Frontal cortex (tissue), 4 donors: ENCODE measurements around the gene GAB3. TPM values are rescaled to one million over a fixed set of nuclear protein-coding genes. Genes with fewer than 3 reads are reported as not detected.
"Not testable (repeated sequence)": the region's sequence is repeated elsewhere in the genome, so short reads cannot be mapped to it uniquely, and the experiment has no call there.

ENCODE experiments used
- DNase-seq, 2 donors: peaks; one replicate each; pipeline ENCODE4 v3.0.0; 2012; ENCODE audit warnings: low spot score in 2 of 2
- FAIRE-seq: peaks from 2 replicates; lab custom pipeline; 2012; peaks lifted over from hg19 to GRCh38; lab: Jason Lieb, UNC
- small RNA-seq: library from RNA; depleted of rRNA; stranded (forward); fragments of <200 nt; gene quantifications from one replicate; pipeline ENCODE3, GENCODE V24; 2014
- total RNA-seq: library from RNA; depleted of rRNA; stranded (reverse); fragments of >200 nt; gene quantifications from one replicate; pipeline ENCODE4 v1.2.3, GENCODE V29; 2014
- donor health status: control.
- donor health status: control.
- donor health status: control.

GAB3 gene
- total RNA-seq, 1 donor from 2014 or later, result 0.82 TPM

GRCh38 chrX:154628960-154629359 lies 121.9 kb downstream of the GAB3 start:
- not testable (repeated sequence) for FAIRE-seq

More at GRCh38 chrX:154628960-154629359, 121.9 kb downstream of the GAB3 start:
- DNase-seq, result not testable (repeated sequence)

Small RNA genes within 50 kb of the gene (small RNA-seq; reads per million reads assigned to genes)
- not detected for gene SNORA36A

Other genes with a start within 250 kb of the GAB3 start
- gene FAM3A, start 234.8 kb downstream of the GAB3 start, total RNA-seq, result 9.8 TPM
- gene G6PD, start 204.2 kb downstream of the GAB3 start, total RNA-seq, result 16.3 TPM
- 4.1 TPM for gene IKBKG, start 203.5 kb downstream of the GAB3 start, total RNA-seq
- not detected for gene CTAG1A, start 165.9 kb downstream of the GAB3 start, total RNA-seq
- not detected for gene CTAG1B, start 131.8 kb downstream of the GAB3 start, total RNA-seq
- gene CTAG2, start 97.5 kb downstream of the GAB3 start, total RNA-seq, result not detected
- 17.5 TPM for gene DKC1, start 11.8 kb upstream of the GAB3 start, total RNA-seq
- 20.0 TPM for gene MPP1, start 54.4 kb upstream of the GAB3 start, total RNA-seq
- gene SMIM9, start 83.6 kb upstream of the GAB3 start, total RNA-seq, result not detected
- 2.4 TPM for gene F8A1, start 135.3 kb upstream of the GAB3 start, total RNA-seq